ENCODE measurements around the gene LRP1. TPM values are rescaled to one million over a fixed set of nuclear protein-coding genes. Genes with fewer than 3 reads are reported as not detected.

LRP1 gene
- total RNA-seq, 2 experiments from 2014 or later = 1.0 to 1.5 TPM

DNA sequence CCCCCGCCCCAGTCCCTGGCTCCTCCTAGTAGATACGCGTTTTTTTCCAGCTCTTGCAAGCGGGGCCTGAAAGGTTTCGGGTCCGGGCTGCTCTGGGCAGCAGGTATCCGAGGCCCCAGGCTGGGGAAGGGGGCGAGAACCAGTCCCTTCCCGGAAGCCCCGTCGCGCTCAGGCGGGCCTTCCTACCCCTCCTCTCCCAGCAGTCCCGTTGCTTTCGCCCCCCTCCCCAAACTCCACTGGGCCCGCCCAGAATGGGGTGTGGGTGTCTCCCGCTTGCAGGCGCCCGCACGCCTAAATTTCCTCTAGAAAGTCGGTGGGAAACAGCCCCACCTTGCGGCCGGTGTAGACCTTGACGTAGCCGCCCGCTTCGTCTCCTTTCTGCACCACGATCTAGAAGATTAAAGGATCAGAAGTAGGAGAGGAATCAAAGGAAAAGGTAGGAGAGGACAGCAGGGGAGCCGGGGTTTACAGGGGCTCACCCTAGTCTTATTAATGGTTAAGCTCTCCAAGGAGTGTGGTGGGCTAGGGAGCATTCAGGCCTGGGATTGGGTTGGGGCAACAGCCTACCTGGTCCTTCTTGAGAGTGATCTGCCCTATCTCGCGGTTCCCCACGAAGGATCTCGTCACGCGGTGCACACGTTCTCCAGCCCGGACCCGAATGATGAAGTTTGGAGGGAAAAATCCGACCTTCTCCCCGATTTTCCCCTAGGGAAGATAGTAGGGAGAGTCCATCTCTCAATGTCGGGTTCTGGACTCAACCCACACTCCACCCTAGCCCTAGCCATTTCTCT lies 115.4 kb downstream of the LRP1 start:
- H3K27ac Mint-ChIP-seq = no peak overlapping the region
- CTCF ChIA-PET = interaction anchor here (0.8 to 10.0 kb wide), 24 partner anchors 8 to 234 kb away, joined by 3 to 333 read pairs (median 6); partner anchors contain the start of genes GLI1, INHBE, NXPH4 and SHMT2
- peaks cover 35% of the 10 kb centered on the region for H3K27me3 Mint-ChIP-seq (ENCODE audit: low read depth)
- DNase-seq = peak; percentile 92
- H3K36me3 Mint-ChIP-seq (ENCODE audit: low read depth) = no peaks in the 10 kb centered on the region
- H3K4me3 Mint-ChIP-seq = peak overlapping the region; percentile 59
- H3K9me3 Mint-ChIP-seq = no peaks in the 10 kb centered on the region
- intact Hi-C loops (cut with micrococcal nuclease) = loop anchor here (1.0 to 5.0 kb wide), 8 partner anchors 30 to 499 kb away; partner anchors contain the start of genes GLI1 and ZBTB39
- peaks cover 37% of the 10 kb centered on the region for H3K4me1 Mint-ChIP-seq (ENCODE audit: low read depth)

DNA sequence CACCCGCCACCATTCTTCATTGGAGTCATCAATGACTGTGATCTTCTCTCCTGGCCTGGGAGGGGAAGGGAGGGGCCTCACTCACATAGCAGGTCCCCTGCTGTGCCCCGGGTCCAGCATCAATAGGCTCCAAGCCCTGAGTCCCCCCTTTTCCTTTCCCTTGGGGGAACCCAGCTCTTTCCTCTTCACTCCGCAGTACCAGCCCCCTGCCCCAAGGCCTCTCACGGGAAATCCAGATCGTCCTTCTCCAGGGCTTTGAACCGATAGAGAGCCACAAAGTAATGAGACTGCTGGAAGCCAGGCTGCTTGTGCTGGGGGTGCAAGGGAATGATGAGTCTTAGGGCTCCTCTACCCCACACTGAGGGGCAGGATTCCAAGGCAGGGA lies 116.0 kb downstream of the LRP1 start:
- intact Hi-C loops (cut with micrococcal nuclease) = loop anchor here (5.0 kb wide), 3 partner anchors 177 to 498 kb away; partner anchors contain the start of gene ZBTB39
- H3K9me3 Mint-ChIP-seq = no peaks in the 10 kb centered on the region
- CTCF ChIA-PET = interaction anchor here (0.8 to 10.0 kb wide), 12 partner anchors 15 to 212 kb away, joined by 3 to 333 read pairs (median 10); partner anchors contain the start of genes INHBE, NXPH4 and SHMT2
- H3K36me3 Mint-ChIP-seq (ENCODE audit: low read depth) = no peaks in the 10 kb centered on the region
- H3K27me3 Mint-ChIP-seq (ENCODE audit: low read depth) = peaks cover 32% of the 10 kb centered on the region
- no peak for DNase-seq
- H3K4me1 Mint-ChIP-seq (ENCODE audit: low read depth) = peaks cover 34% of the 10 kb centered on the region
- no peak overlapping the region for H3K27ac Mint-ChIP-seq
- no peak overlapping the region for H3K4me3 Mint-ChIP-seq

DNA sequence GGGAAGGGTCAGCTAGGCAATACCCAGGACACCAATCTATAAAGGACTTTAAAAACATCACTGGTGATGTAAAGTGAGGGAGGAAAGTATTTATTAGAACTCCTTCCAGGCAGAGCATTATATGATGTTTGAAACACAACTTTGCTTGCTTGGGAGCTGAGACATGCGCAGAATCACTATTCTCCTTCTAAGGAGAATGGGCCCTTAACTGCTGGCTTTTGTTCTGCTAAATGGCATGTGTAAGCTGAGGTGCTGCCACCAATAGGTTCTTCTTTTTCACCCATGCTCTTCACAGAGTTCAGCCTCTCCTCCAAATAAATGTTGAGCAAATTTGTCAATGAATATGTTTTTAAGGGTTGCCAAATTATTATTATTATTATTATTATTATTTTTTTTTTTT lies 118.8 kb downstream of the LRP1 start:
- peaks cover 16% of the 10 kb centered on the region for H3K4me1 Mint-ChIP-seq (ENCODE audit: low read depth)

DNA sequence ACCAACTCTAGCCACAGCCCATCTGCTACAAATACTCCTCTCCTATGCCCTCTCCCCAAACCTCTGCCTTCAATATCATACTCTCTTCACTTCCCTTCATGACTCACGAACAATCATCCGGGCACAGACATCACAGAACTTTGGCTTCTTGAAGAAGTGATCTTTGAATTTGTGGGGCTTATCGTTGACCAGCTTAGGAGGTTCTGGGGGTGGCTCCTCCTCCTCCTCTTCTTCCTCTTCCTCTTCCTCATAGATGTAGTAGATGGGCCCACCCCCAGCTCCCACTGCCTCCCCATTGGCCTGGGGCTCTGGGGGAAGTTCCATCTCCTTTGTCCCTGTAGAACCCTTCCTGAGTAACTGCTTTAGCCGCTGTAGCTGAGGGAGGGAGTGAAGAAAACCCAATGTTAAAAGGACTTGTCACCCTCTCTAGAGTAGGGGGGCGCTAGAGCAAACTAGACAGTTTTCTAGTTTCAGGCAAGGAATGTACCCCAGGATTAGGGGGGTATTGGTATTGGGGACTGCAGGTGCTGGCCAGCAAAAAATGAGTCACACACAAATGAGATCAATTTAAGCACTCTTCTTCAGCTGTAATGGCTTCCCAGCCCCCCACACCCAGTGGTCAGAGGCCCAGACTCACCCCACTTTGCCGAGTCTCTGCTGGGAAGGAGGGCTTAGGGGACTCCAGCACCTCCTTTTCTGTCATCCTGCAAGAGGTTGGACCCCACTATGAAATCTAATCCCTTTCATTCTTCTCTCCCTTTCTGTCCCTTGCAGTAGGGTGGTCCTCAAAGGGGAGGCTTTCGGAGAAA lies 120.9 kb downstream of the LRP1 start:
- H3K4me3 Mint-ChIP-seq = peak overlapping the region; percentile 1
- DNase-seq = no peak
- peaks cover 1% of the 10 kb centered on the region for H3K36me3 Mint-ChIP-seq (ENCODE audit: low read depth)
- no peaks in the 10 kb centered on the region for H3K9me3 Mint-ChIP-seq
- H3K4me1 Mint-ChIP-seq (ENCODE audit: low read depth) = peaks cover 1% of the 10 kb centered on the region
- intact Hi-C loops (cut with micrococcal nuclease) = no loop called here
- H3K27me3 Mint-ChIP-seq (ENCODE audit: low read depth) = peaks cover 3% of the 10 kb centered on the region
- no peak overlapping the region for H3K27ac Mint-ChIP-seq
- CTCF ChIA-PET = interaction anchor here (1.1 to 2.9 kb wide), 3 partner anchors 12 to 35 kb away, joined by 3 to 19 read pairs (median 6); no protein-coding TSS in a partner anchor

More for the DNA sequence above, 118.8 kb downstream of the LRP1 start:
- CTCF ChIA-PET = interaction anchor here (1.0 to 1.1 kb wide), 2 partner anchors 32 to 210 kb away, joined by 3 to 5 read pairs; no protein-coding TSS in a partner anchor
- H3K27me3 Mint-ChIP-seq (ENCODE audit: low read depth) = peaks cover 14% of the 10 kb centered on the region
- no peaks in the 10 kb centered on the region for H3K9me3 Mint-ChIP-seq
- no peak overlapping the region for H3K27ac Mint-ChIP-seq
- intact Hi-C loops (cut with micrococcal nuclease) = no loop called here
- H3K4me3 Mint-ChIP-seq = no peak overlapping the region
- no peak for DNase-seq
- no peaks in the 10 kb centered on the region for H3K36me3 Mint-ChIP-seq (ENCODE audit: low read depth)

DNA sequence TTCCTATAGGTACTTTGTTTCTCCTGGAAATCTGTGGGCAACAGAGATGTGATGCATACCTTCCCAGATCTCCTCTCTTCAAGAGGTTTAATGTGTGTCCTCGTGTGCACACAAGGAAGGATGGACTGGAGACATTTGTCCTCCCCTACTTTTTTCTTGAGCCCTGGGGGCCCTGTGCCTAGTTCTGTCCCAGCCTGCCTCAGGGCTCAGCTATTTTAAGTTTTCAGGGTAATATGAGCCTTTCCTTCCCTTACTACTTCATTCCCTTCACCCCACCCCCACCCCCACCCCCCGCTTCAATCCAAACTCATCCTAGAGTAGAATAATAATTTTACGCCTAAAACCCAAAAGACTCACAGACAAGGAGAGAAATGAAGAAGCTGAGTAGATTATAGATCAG lies 122.3 kb downstream of the LRP1 start:
- DNase-seq = no peak
- CTCF ChIA-PET = interaction anchor here (0.6 to 3.5 kb wide), 4 partner anchors 9 to 114 kb away, joined by 3 to 24 read pairs (median 4); no protein-coding TSS in a partner anchor
- no peaks in the 10 kb centered on the region for H3K9me3 Mint-ChIP-seq
- peaks cover 1% of the 10 kb centered on the region for H3K36me3 Mint-ChIP-seq (ENCODE audit: low read depth)
- no peak overlapping the region for H3K27ac Mint-ChIP-seq
- H3K4me3 Mint-ChIP-seq = no peak overlapping the region
- no peaks in the 10 kb centered on the region for H3K4me1 Mint-ChIP-seq (ENCODE audit: low read depth)
- intact Hi-C loops (cut with micrococcal nuclease) = no loop called here
- H3K27me3 Mint-ChIP-seq (ENCODE audit: low read depth) = no peaks in the 10 kb centered on the region

DNA sequence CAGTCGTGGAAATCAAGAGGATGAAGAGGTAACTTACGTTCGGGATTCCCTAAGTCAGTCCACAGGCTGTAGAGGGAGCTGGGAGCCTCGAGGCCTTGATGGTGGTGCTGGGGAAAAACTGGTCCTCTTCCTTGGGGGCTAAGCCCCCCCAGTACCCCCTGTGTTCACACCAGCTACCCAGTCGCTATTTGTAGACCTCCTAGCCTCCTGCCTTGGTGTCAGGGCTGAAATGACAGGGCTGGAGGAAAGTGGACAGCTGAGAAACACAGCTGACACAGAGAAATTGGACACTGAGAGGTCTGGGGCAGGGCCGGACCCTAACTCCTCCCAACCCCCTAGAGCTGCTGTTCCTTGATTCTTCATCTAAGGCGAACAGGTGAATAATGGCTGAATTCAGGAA lies 122.7 kb downstream of the LRP1 start, which contains the start of gene STAC3:
Gene STAC3, minus strand, starts transcription at position 232 of the 400 bp plus-strand sequence. CDS start 1,551 bp downstream, outside the sequence.
- no peaks in the 10 kb centered on the region for H3K4me1 Mint-ChIP-seq (ENCODE audit: low read depth)
- peaks cover 2% of the 10 kb centered on the region for H3K36me3 Mint-ChIP-seq (ENCODE audit: low read depth)
- DNase-seq = no peak
- intact Hi-C loops (cut with micrococcal nuclease) = no loop called here
- no peak within 1 kb of the TSS for H3K27ac Mint-ChIP-seq
- CTCF ChIA-PET = interaction anchor here (0.9 to 3.5 kb wide), 4 partner anchors 9 to 38 kb away, joined by 4 to 24 read pairs (median 8); no protein-coding TSS in a partner anchor
- no peak within 1 kb of the TSS for H3K4me3 Mint-ChIP-seq
- H3K27me3 Mint-ChIP-seq (ENCODE audit: low read depth) = no peaks in the 10 kb centered on the region
- H3K9me3 Mint-ChIP-seq = no peaks in the 10 kb centered on the region

DNA sequence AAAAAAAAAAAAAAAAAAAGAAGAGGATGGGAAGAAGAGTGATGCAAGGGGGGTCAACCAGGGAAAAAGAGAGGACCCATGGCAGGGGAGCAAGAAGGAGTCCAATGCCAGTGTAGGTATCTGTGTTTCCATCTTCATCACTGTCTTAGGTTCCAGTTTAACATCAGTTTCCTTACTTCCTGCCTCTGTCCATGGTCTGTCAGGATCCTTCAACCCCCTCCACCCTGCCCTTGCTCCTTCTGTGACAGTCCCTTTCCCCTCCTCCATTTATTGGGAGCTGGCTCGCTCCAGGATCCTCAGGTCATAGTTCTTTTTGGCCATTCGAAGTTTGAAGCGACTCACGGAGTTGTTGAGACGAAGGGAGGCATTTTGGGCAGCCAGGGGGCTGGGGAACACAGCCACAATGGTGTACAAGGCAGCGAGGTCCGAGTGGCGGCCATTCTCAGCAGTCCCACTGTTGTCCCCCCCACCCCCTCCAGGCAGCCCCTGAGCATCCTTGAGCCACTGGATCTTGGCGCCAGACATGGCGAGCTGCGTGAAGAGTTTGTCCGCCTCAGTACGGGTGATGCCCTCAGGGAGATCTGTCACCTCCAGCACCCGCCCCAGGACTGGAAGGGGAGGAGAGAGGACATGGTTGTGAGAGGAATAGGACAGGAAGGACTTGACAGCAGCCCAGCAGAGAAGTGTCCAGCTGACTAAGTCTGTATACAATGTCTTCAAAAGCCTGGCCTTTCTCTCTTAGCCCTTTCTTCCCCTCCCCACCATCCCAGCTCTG lies 126.4 kb downstream of the LRP1 start:
- Mint-ChIP-seq H3K27ac (no peak overlapping the region), H3K36me3 (ENCODE audit: low read depth) (peaks cover 13% of the 10 kb centered on the region), H3K27me3 (ENCODE audit: low read depth) (no peaks in the 10 kb centered on the region), H3K4me1 (ENCODE audit: low read depth) (no peaks in the 10 kb centered on the region), H3K4me3 (no peak overlapping the region), H3K9me3 (no peaks in the 10 kb centered on the region)
- CTCF ChIA-PET = interaction anchor here (0.9 to 2.1 kb wide), 4 partner anchors 11 to 201 kb away, joined by 3 to 6 read pairs (median 4); no protein-coding TSS in a partner anchor
- intact Hi-C loops (cut with micrococcal nuclease) = no loop called here
- no peak for DNase-seq

DNA sequence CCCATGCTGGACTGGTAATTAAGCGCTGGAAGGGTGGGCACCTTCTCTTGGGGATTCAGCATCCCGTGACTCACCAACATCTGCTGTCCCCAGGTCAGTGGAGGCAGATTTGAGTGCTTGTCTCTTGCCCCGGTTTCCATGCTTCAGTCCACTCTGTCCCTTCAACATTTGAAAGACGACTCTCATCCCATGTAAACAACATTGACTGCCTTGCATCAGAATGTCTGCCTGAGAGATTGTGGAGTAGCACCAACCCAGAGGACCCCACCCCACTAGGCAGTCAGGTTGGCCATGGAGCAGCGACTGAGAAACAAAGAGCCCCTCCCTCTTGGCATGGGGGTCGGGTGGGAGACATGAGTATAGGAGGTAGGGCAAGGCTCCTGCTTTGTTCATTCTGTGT lies 127.6 kb downstream of the LRP1 start:
- intact Hi-C loops (cut with micrococcal nuclease) = no loop called here
- Mint-ChIP-seq H3K4me3 (no peak overlapping the region), H3K9me3 (no peaks in the 10 kb centered on the region), H3K36me3 (ENCODE audit: low read depth) (peaks cover 17% of the 10 kb centered on the region), H3K4me1 (ENCODE audit: low read depth) (no peaks in the 10 kb centered on the region), H3K27me3 (ENCODE audit: low read depth) (no peaks in the 10 kb centered on the region), H3K27ac (no peak overlapping the region)
- DNase-seq = no peak
- CTCF ChIA-PET = interaction anchor here (0.7 to 2.2 kb wide), 4 partner anchors 13 to 202 kb away, joined by 3 to 10 read pairs (median 4); no protein-coding TSS in a partner anchor

DNA sequence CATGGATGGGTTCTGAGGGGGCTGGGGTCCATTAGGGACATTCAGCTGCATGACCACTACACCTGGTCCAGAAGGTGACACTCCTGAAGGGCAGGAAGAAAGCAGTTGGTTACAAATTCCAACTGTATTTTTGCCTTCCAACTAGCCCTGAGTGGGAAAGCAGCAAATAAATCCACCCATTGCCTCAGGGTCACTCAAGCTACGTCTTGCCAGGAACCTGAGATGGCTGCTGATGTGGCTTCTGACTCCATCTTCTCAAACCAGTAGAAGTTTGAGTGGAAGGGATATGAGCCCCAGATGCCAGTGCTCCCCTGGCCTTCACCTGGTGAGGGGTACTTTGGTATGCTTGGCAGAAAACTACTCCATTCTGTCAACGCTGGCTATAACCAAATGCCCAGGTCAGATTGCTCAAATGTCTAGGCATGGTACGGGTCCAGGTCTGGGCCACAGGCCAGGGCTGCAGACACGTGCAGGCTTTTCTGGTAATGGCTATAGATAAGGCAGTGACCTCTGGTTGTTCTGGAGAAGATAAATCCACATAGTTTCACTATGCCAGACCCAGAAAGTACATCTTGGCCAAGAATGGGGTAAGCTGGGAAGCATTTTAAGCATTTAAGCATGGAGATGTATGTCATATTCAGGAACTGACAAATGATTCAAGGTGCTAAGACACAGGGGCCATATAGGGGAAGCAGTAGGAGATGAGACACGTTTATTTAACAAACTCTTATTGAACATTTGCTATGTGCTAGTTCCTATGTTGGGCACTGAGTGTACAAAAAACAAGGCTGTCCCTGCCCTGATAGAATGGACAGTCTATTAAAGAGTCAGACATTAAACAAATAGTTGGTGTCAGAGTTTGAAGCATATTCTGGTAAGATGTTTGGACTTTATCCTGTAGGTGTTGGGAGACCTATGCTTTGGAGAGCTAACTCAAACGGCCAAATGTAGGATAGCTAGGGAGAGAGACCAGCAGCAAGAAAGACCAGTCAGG lies 131.0 kb downstream of the LRP1 start:
- no peak overlapping the region for H3K4me3 Mint-ChIP-seq

DNA sequence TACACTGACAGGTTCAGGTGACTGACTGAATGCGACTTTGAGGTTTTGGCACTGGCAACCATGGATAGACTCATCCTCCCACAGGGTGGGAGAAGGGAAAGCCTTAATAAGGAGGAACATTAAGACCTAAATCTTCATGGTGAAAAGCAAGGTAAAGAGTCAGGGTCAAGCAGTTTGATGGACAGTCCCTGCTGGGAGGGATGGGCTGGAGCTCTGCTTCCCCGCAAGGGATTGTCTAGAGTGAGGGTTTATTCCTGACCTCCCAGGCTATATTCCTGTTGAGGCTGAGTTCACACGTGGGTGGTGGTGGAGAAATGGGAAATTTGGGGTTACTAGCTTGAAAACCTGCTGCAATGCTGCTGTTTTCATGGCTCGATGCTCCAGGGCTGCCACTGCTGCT lies 132.1 kb downstream of the LRP1 start:
- Mint-ChIP-seq H3K9me3 (no peaks in the 10 kb centered on the region), H3K27me3 (ENCODE audit: low read depth) (no peaks in the 10 kb centered on the region), H3K27ac (no peak overlapping the region), H3K36me3 (ENCODE audit: low read depth) (peaks cover 22% of the 10 kb centered on the region), H3K4me1 (ENCODE audit: low read depth) (no peaks in the 10 kb centered on the region), H3K4me3 (no peak overlapping the region)
- no peak for DNase-seq
- intact Hi-C loops (cut with micrococcal nuclease) = no loop called here
- CTCF ChIA-PET = interaction anchor here (0.6 to 9.2 kb wide), 7 partner anchors 12 to 202 kb away, joined by 3 to 135 read pairs (median 4); partner anchors contain the start of genes GLI1 and INHBE

More for the DNA sequence above, 131.0 kb downstream of the LRP1 start:
- H3K9me3 Mint-ChIP-seq = no peaks in the 10 kb centered on the region
- CTCF ChIA-PET = interaction anchor here (0.9 to 9.2 kb wide), 5 partner anchors 16 to 203 kb away, joined by 3 to 135 read pairs (median 10); partner anchors contain the start of genes GLI1 and INHBE
- H3K27ac Mint-ChIP-seq = no peak overlapping the region
- intact Hi-C loops (cut with micrococcal nuclease) = no loop called here
- no peak for DNase-seq
- H3K36me3 Mint-ChIP-seq (ENCODE audit: low read depth) = peaks cover 21% of the 10 kb centered on the region
- H3K4me1 Mint-ChIP-seq (ENCODE audit: low read depth) = no peaks in the 10 kb centered on the region
- no peaks in the 10 kb centered on the region for H3K27me3 Mint-ChIP-seq (ENCODE audit: low read depth)
